HepG2 (cell line): Measurements from ENCODE around the gene C14orf119. TPM values are rescaled to one million over a fixed set of nuclear protein-coding genes. Genes with fewer than 3 reads are reported as not detected.

Source experiments
- ATAC-seq: fragments of 200-7000 bp; cut with Tn5 transposase; 3 replicates; pipeline ENCODE4 v1.9.1; 2020; ENCODE audit warnings: mild to moderate bottlenecking, moderate library complexity
- BruUV-seq: library from RNA; stranded (reverse); fragments of 400-500 nt; replicated peaks from 2 replicates; lab custom pipeline; 2021; lab: Mats Ljungman, UMichigan
- CTCF ChIA-PET: fragments of 300-600 bp; formaldehyde crosslinking; extraction: SDS; loops from one replicate; lab custom pipeline; 2021; ENCODE audit warnings: low total read pairs, inconsistent platforms, low intra/inter-chr PET ratio; lab: Yijun Ruan, JAX
- POLR2A ChIA-PET: fragments of 350-600 bp; sonication (Branson Sonifier 250); formaldehyde crosslinking; loops from one replicate; lab custom pipeline; 2020; ENCODE audit warnings: antibody characterized with exemption, inconsistent platforms; lab: Yijun Ruan, JAX
- DNase-seq: peaks from one replicate; pipeline ENCODE4 v3.0.0-alpha.2; 2015; ENCODE audit warnings: low spot score
- FAIRE-seq: peaks from 3 replicates; lab custom pipeline; 2011; peaks lifted over from hg19 to GRCh38; lab: Jason Lieb, UNC
- H2AFZ ChIP-seq: one replicate; pipeline ENCODE4 v1.6.1; 2011; ENCODE audit warnings: low read length, inconsistent platforms
- H3K27ac ChIP-seq: fragments of 300-600 bp; 3 replicates; pipeline ENCODE4 v1.8.0; 2011; ENCODE audit warnings: mixed run types, mild to moderate bottlenecking, mixed read lengths, low read length, inconsistent platforms; ENCODE audit not compliant: insufficient read depth; ENCODE audit errors: extremely low read length
- H3K27me3 ChIP-seq, 2 experiments: fragments of 200-600 bp in 1 of 2; 2 replicates in 1 of 2; 3 replicates in 1 of 2; pipeline versions ENCODE4 v1.6.0 to v1.8.0; 2011; ENCODE audit warnings: low read length in 2 of 2, mild to moderate bottlenecking in 2 of 2, moderate library complexity in 2 of 2, inconsistent platforms in 1 of 2; ENCODE audit not compliant: insufficient read depth in 2 of 2, control insufficient read depth in 1 of 2
- H3K36me3 ChIP-seq, 2 experiments: fragments of 200-600 bp in 1 of 2; replicated peaks in 1 of 2; 2 replicates in 1 of 2; 3 replicates in 1 of 2; pipeline versions ENCODE4 v1.5.1 to v1.8.0; 2011; ENCODE audit warnings: low read length in 2 of 2, inconsistent platforms in 1 of 2; ENCODE audit not compliant: insufficient read depth in 2 of 2, control insufficient read depth in 1 of 2
- H3K4me1 ChIP-seq: 2 replicates; pipeline ENCODE4 v1.5.1; 2012; ENCODE audit warnings: low read length, inconsistent platforms; ENCODE audit not compliant: insufficient read depth
- H3K4me2 ChIP-seq: 2 replicates; pipeline ENCODE4 v1.6.0; 2011; ENCODE audit warnings: low read depth, low read length, inconsistent platforms
- H3K4me3 ChIP-seq, 3 experiments: fragments of 200-600 bp in 1 of 3; sonication (generic), shearing (Covaris generic) in 1 of 3; replicated peaks in 1 of 3; 2 replicates each; pipeline ENCODE4 v1.5.1; 2011 to 2016; ENCODE audit warnings: low read length in 3 of 3, inconsistent platforms in 2 of 3, low read depth in 2 of 3, mild to moderate bottlenecking in 2 of 3, control low read depth in 1 of 3, mixed read lengths in 1 of 3; ENCODE audit not compliant: insufficient read depth in 1 of 3
- H3K79me2 ChIP-seq: one replicate; pipeline ENCODE4 v1.6.1; 2011; ENCODE audit warnings: low read length, inconsistent platforms; ENCODE audit not compliant: insufficient read depth
- H3K9ac ChIP-seq: 2 replicates; pipeline ENCODE4 v1.6.0; 2011; ENCODE audit warnings: mild to moderate bottlenecking, low read depth, low read length, inconsistent platforms; ENCODE audit not compliant: insufficient read depth
- H3K9me3 ChIP-seq: 2 replicates; pipeline ENCODE4 v1.5.1; 2012; ENCODE audit warnings: mild to moderate bottlenecking, low read length
- H4K20me1 ChIP-seq: 2 replicates; pipeline ENCODE4 v1.6.0; 2011; ENCODE audit warnings: inconsistent platforms, mild to moderate bottlenecking, low read length, moderate library complexity; ENCODE audit not compliant: insufficient read depth
- ATF7 ChIP-seq, 2 experiments: fragments of 450-650 bp in 1 of 2; sonication (generic) in 1 of 2; formaldehyde crosslinking in 1 of 2; IDR thresholded peaks; 2 replicates each; pipeline versions ENCODE4 v1.4.0 to v1.6.1; 2016 to 2020; ENCODE audit warnings: antibody characterized with exemption in 1 of 2, mild to moderate bottlenecking in 1 of 2, missing genetic modification reagents in 1 of 2
- CBX1 ChIP-seq: IDR thresholded peaks from one replicate; pipeline ENCODE4 v1.6.1; 2016; ENCODE audit warnings: antibody characterized with exemption, low read depth
- MTF2 ChIP-seq: sonication (generic); formaldehyde crosslinking; IDR thresholded peaks from 2 replicates; pipeline ENCODE4 v1.5.0; 2020; ENCODE audit warnings: missing genetic modification reagents, borderline replicate concordance
- MYC ChIP-seq: sonication (generic); formaldehyde crosslinking; IDR thresholded peaks from 2 replicates; pipeline ENCODE4 v1.9.0; 2021; ENCODE audit warnings: missing genetic modification reagents, borderline replicate concordance
- MYNN ChIP-seq: sonication (generic); formaldehyde crosslinking; IDR thresholded peaks from 2 replicates; pipeline ENCODE4 v1.4.0; 2020; ENCODE audit warnings: mild to moderate bottlenecking, low read depth, missing genetic modification reagents
- NFE2L1 ChIP-seq: sonication (generic); formaldehyde crosslinking; IDR thresholded peaks from 2 replicates; pipeline ENCODE4 v1.4.0; 2020; ENCODE audit warnings: missing genetic modification reagents, mild to moderate bottlenecking, borderline replicate concordance
- NFKB2 ChIP-seq: sonication (generic); formaldehyde crosslinking; IDR thresholded peaks from 2 replicates; pipeline ENCODE4 v1.4.0; 2020; ENCODE audit warnings: missing genetic modification reagents, borderline replicate concordance
- POLR2AphosphoS5 ChIP-seq: IDR thresholded peaks from 2 replicates; pipeline ENCODE4 v1.6.1; 2012; ENCODE audit warnings: low read depth, low read length
- RNF2 ChIP-seq: fragments of 450-650 bp; conservative IDR thresholded peaks from 2 replicates; pipeline ENCODE4 v1.6.1; 2016; ENCODE audit warnings: low read depth
- ZFP36 ChIP-seq: fragments of 150-350 bp; IDR thresholded peaks from 2 replicates; pipeline ENCODE4 v1.6.1; 2018; ENCODE audit warnings: borderline replicate concordance, low read length, low read depth; ENCODE audit not compliant: partially characterized antibody
- ZFP41 ChIP-seq: sonication (generic); formaldehyde crosslinking; IDR thresholded peaks from 2 replicates; pipeline ENCODE4 v1.4.0; 2020; ENCODE audit warnings: mild to moderate bottlenecking, missing genetic modification reagents, borderline replicate concordance
- ZFX ChIP-seq: sonication (generic); formaldehyde crosslinking; IDR thresholded peaks from 2 replicates; pipeline ENCODE4 v1.4.0; 2020; ENCODE audit warnings: mild to moderate bottlenecking, low read depth, missing genetic modification reagents, moderate library complexity
- ZNF280B ChIP-seq: sonication (generic); formaldehyde crosslinking; IDR thresholded peaks from 2 replicates; pipeline ENCODE4 v1.5.0; 2020; ENCODE audit warnings: missing genetic modification reagents, mild to moderate bottlenecking, borderline replicate concordance
- ZNF552 ChIP-seq: sonication (generic); formaldehyde crosslinking; IDR thresholded peaks from 2 replicates; pipeline ENCODE4 v1.9.0; 2022; ENCODE audit warnings: missing genetic modification reagents, mild to moderate bottlenecking, borderline replicate concordance
- ZNF687 ChIP-seq: sonication (generic); formaldehyde crosslinking; IDR thresholded peaks from 2 replicates; pipeline ENCODE4 v1.5.1; 2020; ENCODE audit warnings: mild to moderate bottlenecking, missing genetic modification reagents, moderate library complexity
- ZNF768 ChIP-seq: sonication (generic); formaldehyde crosslinking; IDR thresholded peaks from 2 replicates; pipeline ENCODE4 v1.4.0; 2020; ENCODE audit warnings: missing genetic modification reagents
- WGBS: methylation state at CpG from one replicate; pipeline ENCODE4 v1.1.6; 2017; ENCODE audit warnings: low lambda C conversion rate; 5-methylcytosine and 5-hydroxymethylcytosine counted together
- in situ Hi-C: cut with HindIII; loops from 2 replicates; pipeline ENCODE4 v1.10.0; 2017; ENCODE audit warnings: low pct_unique_long_range_greater_than_20kb; ENCODE audit not compliant: extremely low pct_ligation_motif_present
- intact Hi-C: fragments of 100-400 bp; cut with micrococcal nuclease; formaldehyde crosslinking; loops from one replicate; pipeline ENCODE4 v1.10.0; 2022; ENCODE audit not compliant: unreplicated experiment
- polyA plus RNA-seq, 8 experiments: library from polyadenylated mRNA; depleted of rRNA in 3 of 8; stranded (reverse) in 7 of 8; unstranded in 1 of 8; fragments of >200 nt; fragmentation: Illumina TruSeq in 4 of 8; extraction: Trizol in 4 of 8; gene quantifications; 2 replicates each; pipeline versions ENCODE4 v1.2.1 to v1.2.3, GENCODE V29; 2011 to 2016; ENCODE audit warnings: low read depth in 4 of 8, missing spikeins in 1 of 8, mixed read lengths in 1 of 8; ENCODE audit not compliant: insufficient read depth in 1 of 8
- total RNA-seq, 5 experiments: library from RNA; depleted of rRNA; stranded (reverse); fragments of >200 nt; fragmentation: Illumina TruSeq; extraction: Trizol; gene quantifications; 2 replicates each; pipeline ENCODE4 v1.2.3, GENCODE V29; 2016; ENCODE audit warnings: low read depth in 1 of 5
- TF ChIP-seq, protein P1 (sequence below): IDR thresholded peaks from 2 replicates; pipeline ENCODE4 v1.6.1; 2016; ENCODE audit warnings: missing biosample characterization, missing genetic modification reagents, low read depth

Gene C14orf119
- total and polyA plus RNA-seq, 2 of the 13 experiments (the other 11 are each of a cell fraction or from before 2014, with no cell fraction given): 117 to 206 TPM

DNA sequence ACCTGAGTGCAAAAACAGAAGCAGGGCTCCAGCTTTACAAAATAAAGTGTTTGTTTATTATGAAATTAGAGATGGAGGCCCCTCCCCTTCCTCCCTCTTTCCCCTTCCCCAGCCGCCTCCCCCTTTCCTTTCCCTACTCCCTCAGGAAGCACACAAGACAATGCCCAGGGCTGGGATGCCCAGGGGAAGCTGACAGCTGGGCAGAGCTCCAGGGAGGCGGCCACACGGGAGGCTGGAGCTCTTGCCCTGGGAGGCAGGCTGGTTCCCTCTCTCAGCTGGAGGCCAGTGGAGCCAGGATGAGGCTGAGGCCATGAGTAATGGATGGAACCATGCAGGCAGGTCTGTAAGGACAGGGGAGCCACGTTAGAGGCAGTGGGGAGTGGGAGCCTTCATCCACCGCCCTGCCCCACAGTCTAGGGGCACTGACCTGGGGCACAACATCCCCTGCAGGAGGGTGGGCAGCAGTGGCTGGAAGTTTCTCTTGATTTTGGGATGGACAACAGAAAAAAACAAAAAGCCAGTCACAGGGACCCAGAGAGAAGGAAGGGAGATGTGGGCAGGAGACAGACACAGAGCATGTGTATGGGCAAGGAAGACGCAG lies 48.2 kb upstream of the C14orf119 start:
- H3K9me3 ChIP-seq: no peaks in the 10 kb centered on the region
- no peak overlapping the region for H2AFZ ChIP-seq
- BruUV-seq: no TSS peak
- H3K36me3 ChIP-seq: no peaks in the 10 kb centered on the region
- peaks cover 16 to 32% of the 10 kb centered on the region in 2 experiments for H3K27me3 ChIP-seq
- H4K20me1 ChIP-seq: no peaks in the 10 kb centered on the region
- no peak overlapping the region for H3K4me2 ChIP-seq
- no peaks in the 10 kb centered on the region for H3K79me2 ChIP-seq
- H3K27ac ChIP-seq: no peak overlapping the region
- ATAC-seq (no peak), FAIRE-seq (no peak), DNase-seq (no peak)
- H3K4me1 ChIP-seq: peaks cover 14% of the 10 kb centered on the region
- intact Hi-C loops (no loop called here), in situ Hi-C loops (no loop called here)
- CTCF ChIA-PET: interaction anchor here (1.4 kb wide), 1 partner anchor 61 kb away, joined by 5 read pairs; no protein-coding TSS in a partner anchor
- no peak overlapping the region for H3K9ac ChIP-seq
- no peak overlapping the region for H3K4me3 ChIP-seq
- 32% methylated on average over 6 of the region's 6 CpGs for WGBS
- POLR2A ChIA-PET: interaction anchor here (0.7 to 1.6 kb wide), 6 partner anchors 9 to 71 kb away, joined by 3 to 9 read pairs (median 3); no protein-coding TSS in a partner anchor
- no peak for TF ChIP-seq ZFP36
- no peak for TF ChIP-seq RNF2
- TF ChIP-seq POLR2AphosphoS5: no peak
- peak; percentile 77; the same call in 1 of the 2 replicates for TF ChIP-seq ZFP41
- no peak for TF ChIP-seq NFE2L1 (CRISPR knock-in tag)
- TF ChIP-seq CBX1: no peak
- TF ChIP-seq MTF2: no peak
- TF ChIP-seq ZNF687 (CRISPR knock-in tag): peak; percentile 10; the same call in 1 of the 2 replicates
- 0 out of 2 replicates have a peak, but pooled peaks have one; percentile 24 for TF ChIP-seq ZNF768 (CRISPR knock-in tag)
- 0 out of 2 replicates have a peak, but pooled peaks have one; percentile 21 for TF ChIP-seq ZFX
- TF ChIP-seq, protein P1, sequence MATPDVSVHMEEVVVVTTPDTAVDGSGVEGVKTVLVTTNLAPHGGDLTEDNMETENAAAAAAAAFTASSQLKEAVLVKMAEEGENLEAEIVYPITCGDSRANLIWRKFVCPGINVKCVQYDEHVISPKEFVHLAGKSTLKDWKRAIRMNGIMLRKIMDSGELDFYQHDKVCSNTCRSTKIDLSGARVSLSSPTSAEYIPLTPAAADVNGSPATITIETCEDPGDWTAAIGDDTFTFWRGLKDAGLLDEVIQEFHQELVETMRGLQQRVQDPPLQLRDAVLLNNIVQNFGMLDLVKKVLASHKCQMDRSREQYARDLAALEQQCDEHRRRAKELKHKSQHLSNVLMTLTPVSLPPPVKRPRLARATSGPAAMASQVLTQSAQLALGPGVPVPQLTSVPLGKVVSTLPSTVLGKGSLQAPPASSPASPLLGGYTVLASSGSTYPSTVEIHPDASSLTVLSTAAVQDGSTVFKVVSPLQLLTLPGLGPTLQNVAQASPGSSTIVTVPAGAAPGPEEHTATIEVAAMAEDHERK (CRISPR knock-in tag): no peak
- TF ChIP-seq ZNF552 (CRISPR knock-in tag): 0 out of 2 replicates have a peak, but pooled peaks have one; percentile 28
- no peak for TF ChIP-seq ATF7 (IDR thresholded peaks at IDR 0.05)
- 0 out of 2 replicates have a peak, but pooled peaks have one; percentile 15 for TF ChIP-seq ATF7 (CRISPR knock-in tag; IDR thresholded peaks at IDR 0.05)
- TF ChIP-seq NFKB2 (CRISPR knock-in tag): no peak
- TF ChIP-seq MYC: no peak
- TF ChIP-seq ZNF280B: no peak
- no peak for TF ChIP-seq MYNN (CRISPR knock-in tag)
